WERI-Rb-1 (cell line): Measurements from ENCODE around the gene LCP1.

Experiments
- DNase-seq: peaks from one replicate; pipeline ENCODE4 v3.0.0-alpha.2; 2020
- H3K27ac ChIP-seq: fragments of 250-450 bp; sonication (Bioruptor Pico); 2 replicates; pipeline ENCODE4 v1.5.1; 2020; ENCODE audit warnings: mild to moderate bottlenecking, moderate library complexity
- H3K27me3 ChIP-seq: fragments of 250-450 bp; sonication (Bioruptor Pico); 2 replicates; pipeline ENCODE4 v1.5.1; 2021; ENCODE audit warnings: mild to moderate bottlenecking, low read depth, moderate library complexity; ENCODE audit not compliant: insufficient read depth, severe bottlenecking
- H3K36me3 ChIP-seq: fragments of 250-450 bp; sonication (Bioruptor Pico); 2 replicates; pipeline ENCODE4 v1.5.1; 2020; ENCODE audit warnings: mild to moderate bottlenecking, moderate library complexity
- H3K4me3 ChIP-seq: 2 replicates; pipeline ENCODE4 v1.5.1; 2011; ENCODE audit warnings: low read depth, mild to moderate bottlenecking, control low read depth, low read length
- H3K9me3 ChIP-seq: fragments of 250-450 bp; sonication (Bioruptor Pico); 2 replicates; pipeline ENCODE4 v1.5.1; 2021; ENCODE audit warnings: mild to moderate bottlenecking, moderate library complexity; ENCODE audit not compliant: severe bottlenecking
- TF ChIP-seq, protein P1 (sequence below): IDR thresholded peaks from 2 replicates; pipeline ENCODE4 v1.5.1; 2011; ENCODE audit warnings: low read depth, mild to moderate bottlenecking, control low read depth, inconsistent platforms, low read length

The LCP1 gene

GRCh38 chr13:46171739-46172138 is 10.2 kb downstream of the LCP1 start:
- Histone ChIP-seq H3K4me3 (no peak overlapping the region), H3K27me3 (no peaks in the 10 kb centered on the region), H3K27ac (no peak overlapping the region), H3K9me3 (no peaks in the 10 kb centered on the region), H3K36me3 (no peaks in the 10 kb centered on the region)
- TF ChIP-seq, protein P1, sequence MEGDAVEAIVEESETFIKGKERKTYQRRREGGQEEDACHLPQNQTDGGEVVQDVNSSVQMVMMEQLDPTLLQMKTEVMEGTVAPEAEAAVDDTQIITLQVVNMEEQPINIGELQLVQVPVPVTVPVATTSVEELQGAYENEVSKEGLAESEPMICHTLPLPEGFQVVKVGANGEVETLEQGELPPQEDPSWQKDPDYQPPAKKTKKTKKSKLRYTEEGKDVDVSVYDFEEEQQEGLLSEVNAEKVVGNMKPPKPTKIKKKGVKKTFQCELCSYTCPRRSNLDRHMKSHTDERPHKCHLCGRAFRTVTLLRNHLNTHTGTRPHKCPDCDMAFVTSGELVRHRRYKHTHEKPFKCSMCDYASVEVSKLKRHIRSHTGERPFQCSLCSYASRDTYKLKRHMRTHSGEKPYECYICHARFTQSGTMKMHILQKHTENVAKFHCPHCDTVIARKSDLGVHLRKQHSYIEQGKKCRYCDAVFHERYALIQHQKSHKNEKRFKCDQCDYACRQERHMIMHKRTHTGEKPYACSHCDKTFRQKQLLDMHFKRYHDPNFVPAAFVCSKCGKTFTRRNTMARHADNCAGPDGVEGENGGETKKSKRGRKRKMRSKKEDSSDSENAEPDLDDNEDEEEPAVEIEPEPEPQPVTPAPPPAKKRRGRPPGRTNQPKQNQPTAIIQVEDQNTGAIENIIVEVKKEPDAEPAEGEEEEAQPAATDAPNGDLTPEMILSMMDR: no peak
- DNase-seq: no peak

DNA sequence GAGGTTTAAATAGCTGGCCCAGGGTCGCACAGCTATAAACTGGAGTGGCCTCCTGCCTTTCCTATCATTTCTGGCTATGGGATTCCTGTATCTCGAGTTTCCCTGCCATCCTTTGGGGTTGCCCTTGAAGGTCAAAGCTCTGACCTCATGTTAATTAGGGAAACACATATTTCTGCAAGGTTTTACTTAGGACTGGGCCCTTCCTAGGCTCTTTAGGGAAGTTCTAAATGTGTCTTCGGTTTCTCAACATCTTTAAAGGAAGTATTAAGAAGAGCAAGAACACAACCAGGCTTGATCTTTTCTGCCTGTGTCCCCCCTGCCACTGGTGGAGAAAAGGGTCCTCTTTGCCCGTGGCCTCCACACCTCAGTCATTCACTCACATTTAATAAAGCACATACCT is 10.8 kb downstream of the LCP1 start:
- TF ChIP-seq, protein P1: no peak
- Histone ChIP-seq H3K9me3 (no peaks in the 10 kb centered on the region), H3K27me3 (no peaks in the 10 kb centered on the region), H3K27ac (no peak overlapping the region), H3K4me3 (no peak overlapping the region), H3K36me3 (no peaks in the 10 kb centered on the region)
- no peak for DNase-seq

DNA sequence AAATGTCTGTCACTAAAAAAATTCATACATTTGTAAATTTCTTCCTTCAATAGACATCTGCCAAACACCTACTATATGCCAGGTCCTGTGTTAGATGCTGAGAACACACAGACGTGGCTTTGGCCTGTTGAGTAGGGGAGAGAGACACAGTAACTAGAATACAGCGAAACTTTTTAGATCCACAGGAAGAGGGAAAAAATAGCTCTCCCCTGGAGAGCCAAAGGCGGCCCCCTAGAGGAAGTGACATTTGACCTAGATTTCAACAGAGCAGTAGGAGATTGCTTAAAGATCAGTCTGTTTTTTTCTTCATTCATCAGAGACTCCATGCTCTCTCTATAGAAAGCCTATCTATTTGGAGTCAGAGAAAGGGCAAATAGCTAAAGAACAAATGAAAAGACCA is 11.3 kb downstream of the LCP1 start:
- Histone ChIP-seq H3K9me3 (no peaks in the 10 kb centered on the region), H3K27ac (no peak overlapping the region), H3K36me3 (no peaks in the 10 kb centered on the region), H3K27me3 (no peaks in the 10 kb centered on the region), H3K4me3 (no peak overlapping the region)
- TF ChIP-seq, protein P1: no peak
- DNase-seq: no peak

DNA sequence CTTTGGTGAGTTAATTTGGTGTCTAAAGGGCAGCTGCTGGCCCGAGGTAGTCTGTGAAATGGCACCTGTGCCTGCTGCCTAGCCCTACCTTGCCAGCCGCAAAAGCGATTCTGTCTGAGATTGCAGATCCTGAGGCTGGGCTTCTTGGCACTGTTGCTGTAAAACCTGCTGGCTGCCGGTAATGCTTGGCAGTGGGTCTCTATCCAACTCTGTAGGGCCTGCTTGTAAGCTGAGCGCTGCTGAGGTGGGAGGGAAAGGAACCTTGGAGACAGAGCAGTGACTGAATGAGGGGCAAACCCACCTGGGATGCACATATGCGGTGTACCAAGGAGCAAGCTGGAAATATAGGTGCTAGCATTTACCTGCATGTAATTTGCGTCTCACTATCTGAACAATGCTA is 11.7 kb downstream of the LCP1 start:
- H3K27me3 ChIP-seq: no peaks in the 10 kb centered on the region
- DNase-seq: no peak
- TF ChIP-seq, protein P1: no peak
- H3K9me3 ChIP-seq: no peaks in the 10 kb centered on the region
- H3K27ac ChIP-seq: no peak overlapping the region
- H3K36me3 ChIP-seq: no peaks in the 10 kb centered on the region
- no peak overlapping the region for H3K4me3 ChIP-seq

DNA sequence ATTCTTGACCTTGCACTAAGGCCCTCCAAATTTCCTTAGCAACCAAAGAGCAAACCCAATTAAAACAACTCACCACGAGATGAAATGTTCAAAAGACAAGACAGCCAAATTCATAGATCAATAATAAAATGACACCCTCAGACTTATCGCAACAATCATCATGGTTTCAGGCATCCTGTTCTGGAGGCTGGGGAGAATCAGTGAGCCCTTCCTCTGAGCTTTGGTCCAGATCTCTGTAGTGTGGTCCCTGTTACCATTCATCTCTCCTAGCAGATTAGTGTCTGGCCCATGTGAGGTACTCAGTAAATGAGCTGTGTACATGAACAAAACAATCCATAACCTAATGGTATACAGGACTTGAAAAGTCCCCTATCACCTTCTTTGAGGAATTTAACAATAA is 12.2 kb downstream of the LCP1 start:
- no peak overlapping the region for H3K4me3 ChIP-seq
- no peak overlapping the region for H3K27ac ChIP-seq
- H3K9me3 ChIP-seq: no peaks in the 10 kb centered on the region
- H3K27me3 ChIP-seq: no peaks in the 10 kb centered on the region
- no peaks in the 10 kb centered on the region for H3K36me3 ChIP-seq
- DNase-seq: no peak
- TF ChIP-seq, protein P1: no peak

GRCh38 chr13:46168783-46169182 is 13.2 kb downstream of the LCP1 start:
- Histone ChIP-seq H3K9me3 (no peaks in the 10 kb centered on the region), H3K27ac (no peak overlapping the region), H3K4me3 (no peak overlapping the region), H3K27me3 (no peaks in the 10 kb centered on the region), H3K36me3 (no peaks in the 10 kb centered on the region)
- no peak for DNase-seq
- TF ChIP-seq, protein P1: no peak
